Lung (tissue), 13 donors: Measurements from ENCODE around the gene FLVCR2. TPM values are rescaled to one million over a fixed set of nuclear protein-coding genes. Genes with fewer than 3 reads are reported as not detected.
"Not testable (repeated sequence)": the region's sequence is repeated elsewhere in the genome, so short reads cannot be mapped to it uniquely, and the experiment has no call there.

Experiments used
- ATAC-seq: fragments of 200-7000 bp; cut with Tn5 transposase; one replicate; pipeline ENCODE4 v1.9.1; 2020; ENCODE audit warnings: moderate number of reproducible peaks; ENCODE audit not compliant: insufficient read depth, low FRiP score
- DNase-seq, 3 donors: peaks; one replicate each; pipeline ENCODE4 v3.0.0-alpha.2; 2013 to 2017
- H3K27ac ChIP-seq, 2 donors: one replicate each; pipeline ENCODE4 v1.5.1; 2013; ENCODE audit warnings: mild to moderate bottlenecking in 2 of 2, moderate library complexity in 2 of 2, control low read depth in 1 of 2, inconsistent platforms in 1 of 2, low read depth in 1 of 2, low read length in 1 of 2
- H3K27me3 ChIP-seq, 3 donors: one replicate each; pipeline ENCODE4 v1.5.1; 2013; ENCODE audit warnings: low read length in 2 of 3; ENCODE audit not compliant: control insufficient read depth in 3 of 3, insufficient read depth in 3 of 3
- H3K36me3 ChIP-seq, 4 donors: one replicate each; pipeline ENCODE4 v1.5.1; 2013; ENCODE audit warnings: low read length in 4 of 4, mild to moderate bottlenecking in 1 of 4, moderate library complexity in 1 of 4; ENCODE audit not compliant: control insufficient read depth in 4 of 4, insufficient read depth in 4 of 4
- H3K4me1 ChIP-seq, 5 donors: one replicate each; pipeline ENCODE4 v1.5.1; 2013; ENCODE audit warnings: low read length in 5 of 5, mild to moderate bottlenecking in 2 of 5, moderate library complexity in 1 of 5; ENCODE audit not compliant: control insufficient read depth in 5 of 5, insufficient read depth in 5 of 5
- H3K4me3 ChIP-seq: one replicate; pipeline ENCODE4 v1.5.1; 2013; ENCODE audit warnings: mild to moderate bottlenecking, control low read depth, moderate library complexity
- H3K9ac ChIP-seq, 2 donors: one replicate each; pipeline ENCODE4 v1.5.1; 2013; ENCODE audit warnings: low read length in 2 of 2, control low read depth in 1 of 2; ENCODE audit not compliant: insufficient read depth in 1 of 2
- H3K9me3 ChIP-seq, 4 donors: one replicate each; pipeline ENCODE4 v1.5.1; 2013; ENCODE audit warnings: low read length in 3 of 4, mild to moderate bottlenecking in 1 of 4, moderate library complexity in 1 of 4; ENCODE audit not compliant: control insufficient read depth in 4 of 4, insufficient read depth in 3 of 4
- CTCF ChIP-seq: IDR thresholded peaks from 2 replicates; pipeline ENCODE4 v1.5.1; 2012; ENCODE audit warnings: mild to moderate bottlenecking; ENCODE audit errors: control extremely low read depth, extremely low read depth
- WGBS, 2 donors: extraction: QIAGEN DNeasy Blood & Tissue Kit; methylation state at CpG; one replicate each; pipeline ENCODE4 v1.1.7; 2013; 5-methylcytosine and 5-hydroxymethylcytosine counted together
- polyA plus RNA-seq, 2 donors: library from polyadenylated mRNA; stranded (reverse); fragments of 200-250 nt; gene quantifications; one replicate each; pipeline ENCODE4 v1.2.1, GENCODE V29; 2013
- small RNA-seq: library from RNA; depleted of rRNA; stranded (forward); fragments of <200 nt; gene quantifications from one replicate; pipeline ENCODE3, GENCODE V24; 2014; ENCODE audit warnings: low replicate concordance
- total RNA-seq, 2 donors: library from RNA; depleted of rRNA in 1 of 2; stranded (reverse); fragments of >200 nt in 1 of 2; gene quantifications; one replicate each; pipeline ENCODE4 v1.2.1, GENCODE V29; 2014 to 2021
- donor health status: control.
- donor health status: control.
- donor health status: Bipolar disorder and iron deficiency.
- donor health status: healthy.
- donor health status: DM: yes; HTN: yes; CAD: no.

Gene FLVCR2
- total and polyA plus RNA-seq, 4 donors: 4.7 to 37.6 (median 20.5) TPM

GRCh38 chr14:75690010-75690409 lies 111.6 kb downstream of the FLVCR2 start:
- no peaks in the 10 kb centered on the region for H3K27me3 ChIP-seq
- DNase-seq (no peak), ATAC-seq (no peak)
- H3K9me3 ChIP-seq: no peaks in the 10 kb centered on the region
- H3K36me3 ChIP-seq: peaks cover 12 to 29% (median 19%) of the 10 kb centered on the region in 4 donors
- no peak overlapping the region for H3K27ac ChIP-seq
- 89 to 94% methylated on average over 7 of the region's 7 CpGs for WGBS, 2 donors
- no peak overlapping the region for H3K4me3 ChIP-seq
- H3K9ac ChIP-seq: no peak overlapping the region
- no peak for TF ChIP-seq CTCF
- no peaks in the 10 kb centered on the region for H3K4me1 ChIP-seq

- not testable (repeated sequence) for ATAC-seq
- 95 to 96% methylated on average over 6 of the region's 6 CpGs for WGBS, 2 donors
- H3K36me3 ChIP-seq: peaks cover 12 to 38% (median 24%) of the 10 kb centered on the region in 4 donors
These were observed 116.6 kb downstream of the FLVCR2 start for GRCh38 chr14:75695025-75695424.

GRCh38 chr14:75697386-75697785 lies 119.0 kb downstream of the FLVCR2 start:
- H3K27me3 ChIP-seq: no peaks in the 10 kb centered on the region
- H3K9me3 ChIP-seq: no peaks in the 10 kb centered on the region
- WGBS, 2 donors: 97 to 100% methylated on average over 1 of the region's 1 CpG
- DNase-seq (no peak), ATAC-seq (no peak)
- H3K27ac ChIP-seq: no peak overlapping the region
- no peak overlapping the region for H3K4me3 ChIP-seq
- no peak overlapping the region for H3K9ac ChIP-seq
- peaks cover 0 to 18% (median 1%) of the 10 kb centered on the region in 5 donors for H3K4me1 ChIP-seq
- TF ChIP-seq CTCF: no peak
- peaks cover 9 to 34% (median 19%) of the 10 kb centered on the region in 4 donors for H3K36me3 ChIP-seq

More at GRCh38 chr14:75695025-75695424, 116.6 kb downstream of the FLVCR2 start:
- not testable (repeated sequence) for H3K4me3 ChIP-seq, DNase-seq, H3K27me3 ChIP-seq, H3K4me1 ChIP-seq, H3K9ac ChIP-seq, H3K9me3 ChIP-seq, H3K27ac ChIP-seq

Small RNA genes within 50 kb of the gene (small RNA-seq; reads per million reads assigned to genes)
- not detected for gene RNA5SP387

Other genes with a start within 250 kb of the FLVCR2 start
- gene JDP2, start 150.6 kb upstream of the FLVCR2 start, total RNA-seq: 10 to 100 TPM; 34.8 to 77.5 TPM
- 10 to 100 TPM; 38.0 to 88.9 TPM for gene JDP2, start 150.6 kb upstream of the FLVCR2 start, polyA plus RNA-seq
- 1 to 10 TPM; 7.4 to 8.2 TPM for gene BATF, start 56.2 kb upstream of the FLVCR2 start, total RNA-seq
- 10 to 100 TPM; 15.2 to 74.3 TPM for gene BATF, start 56.2 kb upstream of the FLVCR2 start, polyA plus RNA-seq
- gene ERG28, start 82.3 kb downstream of the FLVCR2 start, total RNA-seq: 10 to 100 TPM; 13.6 to 41.1 TPM
- gene ERG28, start 82.3 kb downstream of the FLVCR2 start, polyA plus RNA-seq: 10 to 100 TPM; 39.3 to 67.2 TPM
- 10 to 100 TPM; 45.3 to 58.6 TPM for gene TTLL5, start 82.6 kb downstream of the FLVCR2 start, total RNA-seq
- 10 to 100 TPM; 10.3 to 12.2 TPM for gene TTLL5, start 82.6 kb downstream of the FLVCR2 start, polyA plus RNA-seq